H1 (cell line): ENCODE data around the gene NR2F1-AS1. TPM values are rescaled to one million over a fixed set of nuclear protein-coding genes. Genes with fewer than 3 reads are reported as not detected.

Experiments
- CTCF ChIA-PET: fragments of 300-600 bp; sonication (Branson Sonifier 250); formaldehyde crosslinking; loops from one replicate; lab custom pipeline; 2021; ENCODE audit not compliant: partially characterized antibody; lab: Charles Lee
- POLR2A ChIA-PET: fragments of 300-600 bp; sonication (Branson Sonifier 250); formaldehyde crosslinking; loops from one replicate; lab custom pipeline; 2021; ENCODE audit warnings: inconsistent platforms; ENCODE audit not compliant: partially characterized antibody; lab: Charles Lee
- DNase-seq, 2 experiments: peaks; one replicate each; pipeline versions ENCODE4 v3.0.0 to v3.0.0-alpha.2; 2010 to 2022; ENCODE audit warnings: low spot score in 2 of 2, low read depth in 1 of 2, mixed read lengths in 1 of 2
- FAIRE-seq: peaks from 2 replicates; lab custom pipeline; 2011; peaks lifted over from hg19 to GRCh38; lab: Jason Lieb, UNC
- H2AFZ ChIP-seq: 2 replicates; pipeline ENCODE4 v1.8.1; 2012; ENCODE audit warnings: low read length, inconsistent platforms
- H2AK5ac ChIP-seq: 2 replicates; pipeline ENCODE4 v1.6.1; 2013; ENCODE audit warnings: low read depth, low read length
- H2BK120ac ChIP-seq: replicated peaks from 2 replicates; pipeline ENCODE3; 2013; ENCODE audit warnings: low read depth, low read length, inconsistent platforms
- H2BK12ac ChIP-seq: 2 replicates; pipeline ENCODE4 v1.6.1; 2013; ENCODE audit warnings: low read depth, low read length
- H2BK15ac ChIP-seq: 2 replicates; pipeline ENCODE4 v1.6.1; 2013; ENCODE audit warnings: low read length
- H2BK20ac ChIP-seq: 2 replicates; pipeline ENCODE4 v1.6.1; 2013; ENCODE audit warnings: low read length
- H2BK5ac ChIP-seq: 2 replicates; pipeline ENCODE4 v1.6.1; 2013; ENCODE audit warnings: low read depth, low read length
- H3K14ac ChIP-seq: 2 replicates; pipeline ENCODE4 v1.6.1; 2013; ENCODE audit warnings: inconsistent platforms; ENCODE audit not compliant: insufficient read length
- H3K18ac ChIP-seq: 2 replicates; pipeline ENCODE4 v1.6.1; 2013; ENCODE audit warnings: low read length; ENCODE audit errors: extremely low read depth
- H3K23ac ChIP-seq: 2 replicates; pipeline ENCODE4 v1.6.1; 2013; ENCODE audit warnings: inconsistent platforms; ENCODE audit not compliant: insufficient read length
- H3K23me2 ChIP-seq: 2 replicates; pipeline ENCODE4 v1.6.1; 2013; ENCODE audit warnings: low read depth, low read length
- H3K27ac ChIP-seq: 2 replicates; pipeline ENCODE4 v1.6.1; 2011; ENCODE audit warnings: low read depth, low read length, inconsistent platforms
- H3K27me3 ChIP-seq, 4 experiments: replicated peaks in 1 of 4; 1 replicate in 1 of 4; 2 replicates in 3 of 4; pipeline versions ENCODE4 v1.6.1 to v1.8.1; 2011 to 2013; ENCODE audit warnings: low read length in 3 of 4, mild to moderate bottlenecking in 3 of 4, inconsistent platforms in 2 of 4, mixed read lengths in 2 of 4, moderate library complexity in 1 of 4; ENCODE audit not compliant: control insufficient read depth in 3 of 4, insufficient read depth in 3 of 4; ENCODE audit errors: extremely low read depth in 1 of 4
- H3K36me3 ChIP-seq, 4 experiments: 2 replicates each; pipeline versions ENCODE4 v1.6.1 to v1.8.1; 2011 to 2013; ENCODE audit warnings: mild to moderate bottlenecking in 4 of 4, low read length in 3 of 4, moderate library complexity in 2 of 4, control low read depth in 1 of 4, inconsistent platforms in 1 of 4; ENCODE audit not compliant: insufficient read depth in 4 of 4, control insufficient read depth in 2 of 4
- H3K4ac ChIP-seq: replicated peaks from 2 replicates; pipeline ENCODE3; 2013; ENCODE audit warnings: low read length, low read depth, mixed read lengths, inconsistent platforms; ENCODE audit not compliant: insufficient read length
- H3K4me1 ChIP-seq, 4 experiments: replicated peaks in 1 of 4; 1 replicate in 1 of 4; 2 replicates in 3 of 4; pipeline versions ENCODE4 v1.6.1 to v1.8.1; 2011 to 2013; ENCODE audit warnings: low read length in 3 of 4, inconsistent platforms in 2 of 4, mixed read lengths in 1 of 4; ENCODE audit not compliant: insufficient read depth in 4 of 4, control insufficient read depth in 3 of 4
- H3K4me2 ChIP-seq, 2 experiments: 2 replicates each; pipeline versions ENCODE4 v1.6.1 to v1.8.1; 2011 to 2013; ENCODE audit warnings: low read depth in 2 of 2, low read length in 2 of 2, control low read depth in 1 of 2, inconsistent platforms in 1 of 2, mild to moderate bottlenecking in 1 of 2; ENCODE audit not compliant: insufficient read depth in 1 of 2
- H3K4me3 ChIP-seq, 4 experiments: fragments of 200-600, 300-600 bp in 1 of 4; sonication (generic), shearing (Covaris generic), sonication (Bioruptor Twin) in 1 of 4; 2 replicates each; pipeline versions ENCODE4 v1.5.1 to v1.8.1; 2011 to 2016; ENCODE audit warnings: low read length in 4 of 4, low read depth in 3 of 4, control low read depth in 2 of 4, inconsistent platforms in 2 of 4, mild to moderate bottlenecking in 2 of 4, mixed read lengths in 1 of 4, moderate library complexity in 1 of 4; ENCODE audit not compliant: insufficient read depth in 2 of 4; ENCODE audit errors: extremely low read depth in 1 of 4
- H3K56ac ChIP-seq: replicated peaks from 2 replicates; pipeline ENCODE3; 2013; ENCODE audit warnings: low read depth, mild to moderate bottlenecking, mixed read lengths, low read length, inconsistent platforms; ENCODE audit not compliant: insufficient read length
- H3K79me1 ChIP-seq: 2 replicates; pipeline ENCODE4 v1.6.1; 2013; ENCODE audit warnings: low read depth, low read length, control low read depth
- H3K79me2 ChIP-seq, 2 experiments: 2 replicates each; pipeline versions ENCODE4 v1.6.1 to v1.8.1; 2012 to 2013; ENCODE audit warnings: low read length in 2 of 2, mild to moderate bottlenecking in 2 of 2, inconsistent platforms in 1 of 2; ENCODE audit not compliant: insufficient read depth in 2 of 2, control insufficient read depth in 1 of 2
- H3K9ac ChIP-seq, 4 experiments: replicated peaks in 1 of 4; 1 replicate in 1 of 4; 2 replicates in 3 of 4; pipeline versions ENCODE4 v1.6.1 to v1.8.1; 2011 to 2013; ENCODE audit warnings: low read depth in 3 of 4, low read length in 3 of 4, control low read depth in 2 of 4, mild to moderate bottlenecking in 2 of 4, moderate library complexity in 2 of 4, inconsistent platforms in 1 of 4; ENCODE audit errors: extremely low read depth in 1 of 4
- H3K9me3 ChIP-seq, 2 experiments: 2 replicates each; pipeline versions ENCODE4 v1.6.1 to v1.8.1; 2012 to 2013; ENCODE audit warnings: mild to moderate bottlenecking in 2 of 2, moderate library complexity in 2 of 2, control low read depth in 1 of 2, inconsistent platforms in 1 of 2, low read depth in 1 of 2, low read length in 1 of 2, mixed read lengths in 1 of 2; ENCODE audit not compliant: insufficient read depth in 2 of 2
- H4K20me1 ChIP-seq, 2 experiments: replicated peaks in 1 of 2; 2 replicates each; pipeline versions ENCODE3 to v1.8.1; 2011 to 2013; ENCODE audit warnings: inconsistent platforms in 2 of 2, low read length in 2 of 2, mild to moderate bottlenecking in 1 of 2; ENCODE audit not compliant: insufficient read depth in 2 of 2, control insufficient read depth in 1 of 2
- H4K5ac ChIP-seq: 2 replicates; pipeline ENCODE4 v1.6.1; 2013; ENCODE audit warnings: low read length, low read depth, mixed read lengths, inconsistent platforms; ENCODE audit not compliant: insufficient read length
- H4K8ac ChIP-seq: 2 replicates; pipeline ENCODE4 v1.8.0; 2013; ENCODE audit warnings: mild to moderate bottlenecking, moderate library complexity, low read length, inconsistent platforms; ENCODE audit not compliant: insufficient read depth; ENCODE audit errors: extremely low read depth
- H4K91ac ChIP-seq: replicated peaks from 2 replicates; pipeline ENCODE3; 2013; ENCODE audit warnings: low read length, mixed read lengths, inconsistent platforms; ENCODE audit not compliant: insufficient read length
- BCL11A ChIP-seq, 2 experiments: IDR thresholded peaks; one replicate each; pipeline ENCODE4 v1.6.1; 2011; ENCODE audit warnings: low read depth in 2 of 2, low read length in 2 of 2, mild to moderate bottlenecking in 2 of 2
- CBX8 ChIP-seq: fragments of 300-800, 300-1000 bp; sonication (generic); IDR thresholded peaks from 2 replicates; pipeline ENCODE4 v1.7.1; 2016; ENCODE audit warnings: low read depth, low read length, borderline replicate concordance
- CHD2 ChIP-seq: IDR thresholded peaks from 2 replicates; pipeline ENCODE4 v1.6.1; 2012; ENCODE audit warnings: low read length, improper control_type of control experiment
- FOSL1 ChIP-seq: IDR thresholded peaks from 2 replicates; pipeline ENCODE4 v1.6.1; 2011; ENCODE audit warnings: mild to moderate bottlenecking, low read depth, low read length, moderate library complexity; ENCODE audit not compliant: insufficient read depth
- MAFK ChIP-seq: IDR thresholded peaks from 2 replicates; pipeline ENCODE4 v1.6.1; 2012; ENCODE audit warnings: low read depth, mild to moderate bottlenecking, improper control_type of control experiment, low read length
- RAD21 ChIP-seq, 2 experiments: IDR thresholded peaks in 1 of 2; conservative IDR thresholded peaks in 1 of 2; 2 replicates each; pipeline ENCODE4 v1.6.1; 2011; ENCODE audit warnings: low read depth in 2 of 2, low read length in 2 of 2, improper control_type of control experiment in 1 of 2, inconsistent platforms in 1 of 2, mild to moderate bottlenecking in 1 of 2, moderate library complexity in 1 of 2
- RFX5 ChIP-seq: IDR thresholded peaks from 2 replicates; pipeline ENCODE4 v1.6.1; 2011; ENCODE audit warnings: low read depth, low read length, improper control_type of control experiment, borderline replicate concordance
- SIRT6 ChIP-seq: IDR thresholded peaks from one replicate; pipeline ENCODE4 v1.7.1; 2012; ENCODE audit warnings: low read length, inconsistent platforms
- TAF1 ChIP-seq: IDR thresholded peaks from 2 replicates; pipeline ENCODE4 v1.6.1; 2011; ENCODE audit warnings: mild to moderate bottlenecking, low read depth, low read length
- WGBS, 2 experiments: shearing (Covaris generic) in 1 of 2; methylation state at CpG; one replicate each; pipeline versions ENCODE4 v1.1.6 to v1.1.7; 2013 to 2015; ENCODE audit warnings: low lambda C conversion rate in 2 of 2, mixed read lengths in 2 of 2, inconsistent platforms in 1 of 2, low coverage in 1 of 2, missing lambda C conversion rate in 1 of 2; ENCODE audit not compliant: insufficient replicate concordance in 2 of 2, insufficient coverage in 1 of 2, insufficient read length in 1 of 2; ENCODE audit errors: extremely low coverage in 1 of 2, missing lambda C conversion rate in 1 of 2; 5-methylcytosine and 5-hydroxymethylcytosine counted together
- polyA plus RNA-seq, 7 experiments: library from polyadenylated mRNA; depleted of rRNA in 3 of 7; stranded (reverse) in 5 of 7; unstranded in 2 of 7; fragments of >200 nt in 5 of 7; fragments of 200-250 nt in 2 of 7; gene quantifications; 1 replicate in 5 of 7; 2 replicates in 1 of 7; 4 replicates in 1 of 7; pipeline versions ENCODE4 v1.2.1 to v1.2.3, GENCODE V29; 2011 to 2013; ENCODE audit warnings: missing spikeins in 2 of 7, mixed read lengths in 2 of 7
- total RNA-seq: library from RNA; stranded (reverse); fragmentation: NEBNext Ultra II Directional; extraction: Animal tissue kit (Norgen Biotek cat#: 25700); gene quantifications from 2 replicates; pipeline ENCODE4 v1.2.1, GENCODE V29; 2021
- TF ChIP-seq, protein P1 (sequence below): IDR thresholded peaks from 2 replicates; pipeline ENCODE4 v1.6.1; 2012; ENCODE audit warnings: inconsistent platforms
- TF ChIP-seq, protein P2 (sequence below): IDR thresholded peaks from 2 replicates; pipeline ENCODE4 v1.6.1; 2012; ENCODE audit warnings: low read length, inconsistent platforms

NR2F1-AS1 gene
- total and polyA plus RNA-seq, 2 of the 8 experiments (the other 6 are each of a cell fraction or from before 2014, with no cell fraction given) = 1.6 to 5.6 TPM

DNA sequence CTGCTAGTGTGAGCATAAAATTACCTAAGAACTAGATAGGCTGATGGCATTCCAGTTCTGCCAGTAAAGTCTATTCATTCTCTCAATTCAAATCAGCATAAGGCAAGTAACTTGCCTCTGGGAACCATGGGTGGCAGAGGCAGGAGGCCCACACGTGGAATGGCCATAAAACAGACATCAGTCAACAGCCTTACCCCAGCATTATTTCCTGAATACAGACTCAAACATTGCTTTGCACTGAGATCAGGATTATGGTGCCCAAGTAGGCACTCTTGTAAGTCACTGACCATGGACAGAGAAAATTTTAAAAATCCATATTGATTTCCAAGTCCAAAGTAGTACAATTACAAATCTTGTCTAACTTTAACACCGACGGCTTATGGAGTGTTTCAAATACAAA, 157.7 kb downstream of the NR2F1-AS1 start:
- Histone ChIP-seq H2AK5ac (no peak overlapping the region), H3K23ac (no peak overlapping the region), H3K4me3 (no peak overlapping the region), H4K91ac (no peak overlapping the region), H3K9ac (no peak overlapping the region), H3K56ac (no peak overlapping the region), H3K27me3 (no peaks in the 10 kb centered on the region), H3K79me2 (no peaks in the 10 kb centered on the region), H3K14ac (no peak overlapping the region), H2BK120ac (no peak overlapping the region), H4K20me1 (no peaks in the 10 kb centered on the region), H4K5ac (no peak overlapping the region), H2AFZ (no peak overlapping the region), H2BK12ac (no peak overlapping the region), H3K18ac (0 out of 2 replicates have a peak overlapping the region, but pooled peaks have one; percentile 15), H3K23me2 (no peaks in the 10 kb centered on the region), H3K9me3 (no peaks in the 10 kb centered on the region), H2BK20ac (no peak overlapping the region; the same call in 1 of the 2 replicates), H3K4me1 (peaks cover 8 to 24% (median 15%) of the 10 kb centered on the region in 4 experiments; a peak in 6 of 7 replicates), H2BK5ac (no peak overlapping the region), H3K4ac (no peak overlapping the region), H3K36me3 (no peaks in the 10 kb centered on the region), H3K27ac (no peak overlapping the region), H3K79me1 (no peaks in the 10 kb centered on the region), H2BK15ac (no peak overlapping the region), H3K4me2 (peak overlapping the region; percentile 22 to 36; a peak in 1 of 4 replicates), H4K8ac (no peak overlapping the region)
- DNase-seq = no peak
- ChIA-PET CTCF (interaction anchor here (1.9 kb wide), 1 partner anchor 378 kb away, joined by 7 read pairs; no protein-coding TSS in a partner anchor), POLR2A (no interaction called here)
- 63% methylated on average over 3 of the region's 3 CpGs; no CpG with 5 or more reads in 1 of the 2 experiments for WGBS, 2 experiments
- no peak for FAIRE-seq
- TF ChIP-seq SIRT6 (no peak), CBX8 (no peak), RAD21 (IDR thresholded peaks at IDR 0.05 in 1 of 2, conservative IDR thresholded peaks at IDR 0.05 in 1 of 2; ENCODE audit: low read depth in 2 of 2, low read length in 2 of 2) (no peak), RFX5 (no peak), MAFK (no peak), BCL11A (IDR thresholded peaks at IDR 0.05; ENCODE audit: low read depth in 2 of 2, low read length in 2 of 2) (no peak), FOSL1 (no peak), TAF1 (no peak), CHD2 (no peak)
- TF ChIP-seq, protein P1, sequence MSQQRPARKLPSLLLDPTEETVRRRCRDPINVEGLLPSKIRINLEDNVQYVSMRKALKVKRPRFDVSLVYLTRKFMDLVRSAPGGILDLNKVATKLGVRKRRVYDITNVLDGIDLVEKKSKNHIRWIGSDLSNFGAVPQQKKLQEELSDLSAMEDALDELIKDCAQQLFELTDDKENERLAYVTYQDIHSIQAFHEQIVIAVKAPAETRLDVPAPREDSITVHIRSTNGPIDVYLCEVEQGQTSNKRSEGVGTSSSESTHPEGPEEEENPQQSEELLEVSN = no peak
- TF ChIP-seq, protein P2, sequence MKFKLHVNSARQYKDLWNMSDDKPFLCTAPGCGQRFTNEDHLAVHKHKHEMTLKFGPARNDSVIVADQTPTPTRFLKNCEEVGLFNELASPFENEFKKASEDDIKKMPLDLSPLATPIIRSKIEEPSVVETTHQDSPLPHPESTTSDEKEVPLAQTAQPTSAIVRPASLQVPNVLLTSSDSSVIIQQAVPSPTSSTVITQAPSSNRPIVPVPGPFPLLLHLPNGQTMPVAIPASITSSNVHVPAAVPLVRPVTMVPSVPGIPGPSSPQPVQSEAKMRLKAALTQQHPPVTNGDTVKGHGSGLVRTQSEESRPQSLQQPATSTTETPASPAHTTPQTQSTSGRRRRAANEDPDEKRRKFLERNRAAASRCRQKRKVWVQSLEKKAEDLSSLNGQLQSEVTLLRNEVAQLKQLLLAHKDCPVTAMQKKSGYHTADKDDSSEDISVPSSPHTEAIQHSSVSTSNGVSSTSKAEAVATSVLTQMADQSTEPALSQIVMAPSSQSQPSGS = no peak
